Astrocyte (in vitro differentiated cells and primary cell): ENCODE results near the gene PTPN9. TPM values are rescaled to one million over a fixed set of nuclear protein-coding genes. Genes with fewer than 3 reads are reported as not detected.

Experiments
- DNase-seq: peaks from one replicate; pipeline ENCODE4 v3.0.0-alpha.2; 2010; ENCODE audit warnings: low read depth
- FAIRE-seq: peaks from 2 replicates; lab custom pipeline; 2011; peaks lifted over from hg19 to GRCh38; lab: Jason Lieb, UNC
- H2AFZ ChIP-seq: 2 replicates; pipeline ENCODE4 v1.6.0; 2012; ENCODE audit warnings: low read depth, low read length, inconsistent platforms
- H3K27ac ChIP-seq: 2 replicates; pipeline ENCODE4 v1.5.1; 2011; ENCODE audit warnings: low read depth, low read length, inconsistent platforms
- H3K27me3 ChIP-seq: 2 replicates; pipeline ENCODE4 v1.6.0; 2011; ENCODE audit warnings: low read length, inconsistent platforms; ENCODE audit not compliant: insufficient read depth
- H3K36me3 ChIP-seq: 2 replicates; pipeline ENCODE4 v1.5.1; 2011; ENCODE audit warnings: low read length, inconsistent platforms; ENCODE audit not compliant: insufficient read depth
- H3K4me1 ChIP-seq: 2 replicates; pipeline ENCODE4 v1.5.1; 2011; ENCODE audit warnings: low read length, inconsistent platforms; ENCODE audit not compliant: insufficient read depth
- H3K4me2 ChIP-seq: 2 replicates; pipeline ENCODE4 v1.6.0; 2012; ENCODE audit warnings: low read length, inconsistent platforms
- H3K4me3 ChIP-seq: 2 replicates; pipeline ENCODE4 v1.5.1; 2011; ENCODE audit warnings: low read depth, mild to moderate bottlenecking, low read length, inconsistent platforms; ENCODE audit not compliant: insufficient read depth
- H3K79me2 ChIP-seq: 2 replicates; pipeline ENCODE4 v1.6.0; 2012; ENCODE audit warnings: mild to moderate bottlenecking, low read length, inconsistent platforms; ENCODE audit not compliant: insufficient read depth
- H3K9ac ChIP-seq: 2 replicates; pipeline ENCODE4 v1.6.0; 2012; ENCODE audit warnings: mild to moderate bottlenecking, low read length, inconsistent platforms
- H3K9me3 ChIP-seq: 2 replicates; pipeline ENCODE4 v1.5.1; 2012; ENCODE audit warnings: low read depth, mild to moderate bottlenecking, low read length, inconsistent platforms; ENCODE audit not compliant: insufficient read depth
- H4K20me1 ChIP-seq: 2 replicates; pipeline ENCODE4 v1.6.0; 2012; ENCODE audit warnings: low read length, inconsistent platforms; ENCODE audit not compliant: insufficient read depth
- H3K27ac Mint-ChIP-seq: one replicate; pipeline ENCODE4 v1.8.0; 2021; ENCODE audit warnings: mild to moderate bottlenecking, mixed read lengths; ENCODE audit not compliant: unreplicated experiment
- H3K27me3 Mint-ChIP-seq: one replicate; pipeline ENCODE4 v1.8.0; 2021; ENCODE audit warnings: low read depth, mixed read lengths; ENCODE audit not compliant: unreplicated experiment
- H3K36me3 Mint-ChIP-seq: one replicate; pipeline ENCODE4 v1.8.0; 2021; ENCODE audit warnings: low read depth, mixed read lengths; ENCODE audit not compliant: unreplicated experiment
- H3K4me1 Mint-ChIP-seq: one replicate; pipeline ENCODE4 v1.8.0; 2021; ENCODE audit warnings: low read depth, mixed read lengths; ENCODE audit not compliant: unreplicated experiment
- H3K4me3 Mint-ChIP-seq: one replicate; pipeline ENCODE4 v1.8.0; 2021; ENCODE audit warnings: mild to moderate bottlenecking, moderate library complexity, mixed read lengths; ENCODE audit not compliant: unreplicated experiment
- H3K9me3 Mint-ChIP-seq: one replicate; pipeline ENCODE4 v1.8.0; 2021; ENCODE audit warnings: mild to moderate bottlenecking, mixed read lengths; ENCODE audit not compliant: unreplicated experiment
- EZH2 ChIP-seq: IDR thresholded peaks from 2 replicates; pipeline ENCODE4 v1.6.1; 2012; ENCODE audit warnings: mild to moderate bottlenecking, low read length, inconsistent platforms; ENCODE audit not compliant: insufficient read depth
- total RNA-seq: library from RNA; stranded (reverse); gene quantifications from 2 replicates; pipeline ENCODE4 v1.2.1, GENCODE V29; 2021
- TF ChIP-seq, protein P1 (sequence below): IDR thresholded peaks from 2 replicates; pipeline ENCODE4 v1.5.1; 2011; ENCODE audit warnings: low read depth, mild to moderate bottlenecking, inconsistent platforms, low read length, moderate library complexity; ENCODE audit not compliant: insufficient read depth

The PTPN9 gene
- total RNA-seq, 1 donor from 2014 or later = 34.7 TPM

DNA sequence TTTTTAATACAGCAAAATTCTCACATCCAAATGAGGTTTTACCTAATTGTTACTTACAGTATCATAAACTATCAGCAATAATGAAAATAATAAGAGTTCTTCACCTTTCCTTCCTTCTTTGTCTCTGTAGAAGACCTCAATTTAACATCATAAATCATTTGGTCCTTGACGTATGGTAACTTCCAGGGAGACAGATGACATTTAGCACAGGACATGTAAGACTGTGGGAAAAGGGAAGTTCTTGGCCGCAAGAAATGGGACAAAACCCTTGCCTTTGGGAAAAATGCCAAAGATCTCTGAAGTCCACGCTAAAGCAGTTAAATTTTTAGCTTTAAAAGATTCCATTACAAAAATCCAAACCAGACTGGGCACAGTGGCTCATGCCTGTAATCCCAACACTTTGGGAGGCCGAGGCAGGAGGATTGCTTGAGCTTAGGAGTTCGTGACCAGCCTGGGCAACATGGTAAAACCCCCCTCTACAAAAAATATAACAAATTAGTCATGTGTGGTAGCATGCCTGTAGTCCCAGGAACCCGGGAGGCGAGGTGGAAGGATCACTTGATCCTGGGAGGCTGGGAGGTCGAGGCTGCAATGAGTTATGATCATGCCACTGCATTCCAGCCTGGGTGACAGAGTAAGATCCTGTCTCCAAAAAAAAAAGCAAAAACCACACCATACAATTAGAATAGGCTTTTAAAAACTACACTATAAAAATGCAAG, 8.8 kb downstream of the PTPN9 start:
- TF ChIP-seq, protein P1, sequence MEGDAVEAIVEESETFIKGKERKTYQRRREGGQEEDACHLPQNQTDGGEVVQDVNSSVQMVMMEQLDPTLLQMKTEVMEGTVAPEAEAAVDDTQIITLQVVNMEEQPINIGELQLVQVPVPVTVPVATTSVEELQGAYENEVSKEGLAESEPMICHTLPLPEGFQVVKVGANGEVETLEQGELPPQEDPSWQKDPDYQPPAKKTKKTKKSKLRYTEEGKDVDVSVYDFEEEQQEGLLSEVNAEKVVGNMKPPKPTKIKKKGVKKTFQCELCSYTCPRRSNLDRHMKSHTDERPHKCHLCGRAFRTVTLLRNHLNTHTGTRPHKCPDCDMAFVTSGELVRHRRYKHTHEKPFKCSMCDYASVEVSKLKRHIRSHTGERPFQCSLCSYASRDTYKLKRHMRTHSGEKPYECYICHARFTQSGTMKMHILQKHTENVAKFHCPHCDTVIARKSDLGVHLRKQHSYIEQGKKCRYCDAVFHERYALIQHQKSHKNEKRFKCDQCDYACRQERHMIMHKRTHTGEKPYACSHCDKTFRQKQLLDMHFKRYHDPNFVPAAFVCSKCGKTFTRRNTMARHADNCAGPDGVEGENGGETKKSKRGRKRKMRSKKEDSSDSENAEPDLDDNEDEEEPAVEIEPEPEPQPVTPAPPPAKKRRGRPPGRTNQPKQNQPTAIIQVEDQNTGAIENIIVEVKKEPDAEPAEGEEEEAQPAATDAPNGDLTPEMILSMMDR = no peak
- TF ChIP-seq EZH2 = no peak
- H3K9me3 Mint-ChIP-seq = peaks cover 2% of the 10 kb centered on the region
- Histone ChIP-seq H3K9ac (no peak overlapping the region), H3K79me2 (peaks cover 95% of the 10 kb centered on the region), H4K20me1 (peaks cover 82% of the 10 kb centered on the region), H3K27ac (no peak overlapping the region), H3K36me3 (no peaks in the 10 kb centered on the region), H3K4me2 (no peak overlapping the region), H3K4me1 (peaks cover 6% of the 10 kb centered on the region), H2AFZ (no peak overlapping the region), H3K4me3 (no peak overlapping the region), H3K27me3 (no peaks in the 10 kb centered on the region), H3K9me3 (no peaks in the 10 kb centered on the region)
- no peak for DNase-seq
- no peak overlapping the region for H3K4me3 Mint-ChIP-seq
- peaks cover 4% of the 10 kb centered on the region for H3K36me3 Mint-ChIP-seq
- peak overlapping the region; percentile 47 for H3K27ac Mint-ChIP-seq
- no peaks in the 10 kb centered on the region for H3K27me3 Mint-ChIP-seq
- no peak for FAIRE-seq
- H3K4me1 Mint-ChIP-seq = peaks cover 18% of the 10 kb centered on the region

DNA sequence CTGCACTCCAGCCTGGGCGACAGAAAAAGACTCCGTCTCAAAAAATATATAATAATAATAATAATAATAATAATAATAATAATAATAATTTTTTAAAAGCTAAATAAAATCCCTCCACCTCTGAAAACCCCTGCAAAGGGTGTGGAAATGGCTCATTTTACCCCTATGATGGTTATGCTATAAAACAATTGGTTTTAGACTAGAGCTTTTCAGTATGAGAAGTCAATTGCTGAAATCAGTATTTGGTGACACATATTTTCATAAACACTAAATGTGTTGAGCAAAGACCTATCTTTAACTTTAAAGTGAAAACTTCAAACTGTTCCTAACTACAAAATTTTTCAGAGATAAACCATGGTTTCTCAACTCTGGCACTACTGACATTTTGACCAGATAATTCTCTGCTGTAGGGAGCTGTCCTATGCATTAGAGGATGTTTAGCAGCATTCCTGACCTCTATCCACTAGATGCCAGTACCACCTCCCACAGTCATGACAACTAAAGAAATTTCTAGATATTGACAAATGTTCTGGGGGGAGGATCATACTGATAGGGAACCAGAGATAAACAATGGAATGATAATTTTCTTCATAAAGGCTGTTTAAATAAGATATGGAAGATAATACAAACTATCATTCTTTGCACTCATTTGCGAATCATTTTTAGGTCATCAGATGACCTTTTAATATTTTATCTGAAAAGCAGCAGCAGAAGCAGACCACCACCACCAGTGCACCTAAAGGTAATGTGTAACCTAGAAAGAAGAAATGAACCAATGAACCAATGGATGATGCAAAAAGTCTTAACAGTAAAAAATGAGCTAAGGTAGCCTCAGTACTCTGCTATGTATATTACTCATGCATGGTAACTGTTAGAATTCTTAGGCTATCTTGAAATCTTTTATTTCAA, 13.8 kb downstream of the PTPN9 start:
- Histone ChIP-seq H3K27ac (peak overlapping the region; percentile 6), H3K36me3 (no peaks in the 10 kb centered on the region), H3K79me2 (peaks cover 85% of the 10 kb centered on the region), H4K20me1 (peaks cover 72% of the 10 kb centered on the region), H2AFZ (no peak overlapping the region), H3K9ac (no peak overlapping the region), H3K4me2 (no peak overlapping the region), H3K9me3 (no peaks in the 10 kb centered on the region), H3K27me3 (no peaks in the 10 kb centered on the region), H3K4me3 (no peak overlapping the region), H3K4me1 (no peaks in the 10 kb centered on the region)
- Mint-ChIP-seq H3K27me3 (no peaks in the 10 kb centered on the region), H3K4me3 (no peak overlapping the region), H3K27ac (peak overlapping the region; percentile 87), H3K9me3 (no peaks in the 10 kb centered on the region), H3K4me1 (peaks cover 15% of the 10 kb centered on the region), H3K36me3 (peaks cover 7% of the 10 kb centered on the region)
- TF ChIP-seq, protein P1 = no peak
- no peak for TF ChIP-seq EZH2
- FAIRE-seq (peak; percentile 75), DNase-seq (peak; percentile 51)
